Trophoblast cell (in vitro differentiated cells and primary cell): ENCODE measurements around the gene ABCG1.
A peak's percentile ranks its signal among the peaks of the same experiment; 100 is the strongest.

Source experiments
- DNase-seq, 2 donors: peaks; one replicate each; pipeline ENCODE4 v3.0.0-alpha.2; 2016
- H2AFZ ChIP-seq: 2 replicates; pipeline ENCODE4 v1.6.1; 2013; ENCODE audit warnings: low read length, moderate library complexity, mild to moderate bottlenecking; ENCODE audit not compliant: insufficient read depth, poor library complexity
- H2AK5ac ChIP-seq: 2 replicates; pipeline ENCODE4 v1.6.1; 2013; ENCODE audit warnings: mild to moderate bottlenecking, low read length
- H2BK120ac ChIP-seq: 2 replicates; pipeline ENCODE4 v1.6.1; 2013; ENCODE audit warnings: low read length, mild to moderate bottlenecking, moderate library complexity; ENCODE audit not compliant: insufficient read depth, poor library complexity
- H2BK12ac ChIP-seq: 2 replicates; pipeline ENCODE4 v1.6.1; 2013; ENCODE audit warnings: mild to moderate bottlenecking, low read length, moderate library complexity
- H2BK5ac ChIP-seq: 2 replicates; pipeline ENCODE4 v1.6.1; 2013; ENCODE audit warnings: low read length, low read depth, moderate library complexity, mild to moderate bottlenecking; ENCODE audit not compliant: poor library complexity
- H3K14ac ChIP-seq: 2 replicates; pipeline ENCODE4 v1.6.1; 2013; ENCODE audit warnings: mild to moderate bottlenecking, low read length
- H3K18ac ChIP-seq: 2 replicates; pipeline ENCODE4 v1.6.1; 2013; ENCODE audit warnings: mild to moderate bottlenecking, low read length
- H3K23ac ChIP-seq: 2 replicates; pipeline ENCODE4 v1.6.1; 2013; ENCODE audit warnings: low read length
- H3K27ac ChIP-seq: 2 replicates; pipeline ENCODE4 v1.5.1; 2013; ENCODE audit warnings: low read depth, mild to moderate bottlenecking, inconsistent platforms, low read length, moderate library complexity
- H3K27me3 ChIP-seq: 2 replicates; pipeline ENCODE4 v1.6.1; 2013; ENCODE audit warnings: inconsistent platforms, mild to moderate bottlenecking, low read length, moderate library complexity; ENCODE audit not compliant: insufficient read depth
- H3K36me3 ChIP-seq, 2 experiments: 1 replicate in 1 of 2; 2 replicates in 1 of 2; pipeline ENCODE4 v1.6.1; 2013; ENCODE audit warnings: low read length in 2 of 2, mild to moderate bottlenecking in 2 of 2, moderate library complexity in 1 of 2; ENCODE audit not compliant: insufficient read depth in 2 of 2, control insufficient read depth in 1 of 2
- H3K4ac ChIP-seq: 2 replicates; pipeline ENCODE4 v1.6.1; 2013; ENCODE audit warnings: low read depth, mild to moderate bottlenecking, low read length, moderate library complexity
- H3K4me1 ChIP-seq, 2 experiments: 1 replicate in 1 of 2; 2 replicates in 1 of 2; pipeline ENCODE4 v1.6.1; 2013; ENCODE audit warnings: low read length in 2 of 2, mild to moderate bottlenecking in 2 of 2, moderate library complexity in 1 of 2; ENCODE audit not compliant: insufficient read depth in 2 of 2, control insufficient read depth in 1 of 2
- H3K4me2 ChIP-seq: 2 replicates; pipeline ENCODE4 v1.6.1; 2013; ENCODE audit warnings: inconsistent platforms, mild to moderate bottlenecking, low read length, moderate library complexity
- H3K4me3 ChIP-seq: 2 replicates; pipeline ENCODE4 v1.5.1; 2013; ENCODE audit warnings: mild to moderate bottlenecking, low read depth, low read length, inconsistent platforms
- H3K79me1 ChIP-seq: one replicate; pipeline ENCODE4 v1.6.1; 2013; ENCODE audit warnings: low read length
- H3K79me2 ChIP-seq: 2 replicates; pipeline ENCODE4 v1.6.1; 2013; ENCODE audit warnings: low read length, mild to moderate bottlenecking; ENCODE audit not compliant: control insufficient read depth, insufficient read depth, poor library complexity
- H3K9ac ChIP-seq: 2 replicates; pipeline ENCODE4 v1.6.1; 2013; ENCODE audit warnings: mild to moderate bottlenecking, low read length
- H3K9me3 ChIP-seq: 2 replicates; pipeline ENCODE4 v1.6.1; 2013; ENCODE audit warnings: low read depth, mild to moderate bottlenecking, control low read depth, inconsistent platforms, low read length; ENCODE audit not compliant: insufficient read depth
- H4K12ac ChIP-seq: 2 replicates; pipeline ENCODE4 v1.6.1; 2013; ENCODE audit warnings: low read depth, mild to moderate bottlenecking, low read length, moderate library complexity
- H4K8ac ChIP-seq: 2 replicates; pipeline ENCODE4 v1.6.1; 2013; ENCODE audit warnings: low read depth, mild to moderate bottlenecking, low read length, moderate library complexity
- H4K91ac ChIP-seq: one replicate; pipeline ENCODE4 v1.6.1; 2013; ENCODE audit warnings: low read depth, mild to moderate bottlenecking, low read length, moderate library complexity
- WGBS: extraction: QIAGEN DNeasy Blood & Tissue Kit; methylation state at CpG from one replicate; pipeline ENCODE4 v1.1.7; 2013; ENCODE audit warnings: missing lambda C conversion rate; ENCODE audit not compliant: insufficient read length, insufficient coverage; ENCODE audit errors: extremely low coverage; 5-methylcytosine and 5-hydroxymethylcytosine counted together

The ABCG1 gene

GRCh38 chr21:42287193-42288083, 68.5 kb downstream of the ABCG1 start:
- Histone ChIP-seq H3K4me1 (no peaks in the 10 kb centered on the region), H3K79me2 (no peaks in the 10 kb centered on the region), H3K14ac (no peak overlapping the region), H3K23ac (no peak overlapping the region), H2BK12ac (no peak overlapping the region), H3K4ac (no peak overlapping the region), H2BK120ac (no peak overlapping the region), H3K36me3 (no peaks in the 10 kb centered on the region), H4K91ac (no peak overlapping the region), H4K12ac (no peak overlapping the region), H3K27ac (no peak overlapping the region), H3K4me3 (no peak overlapping the region), H3K27me3 (no peaks in the 10 kb centered on the region), H2BK5ac (no peak overlapping the region), H3K9ac (no peak overlapping the region), H2AK5ac (no peak overlapping the region), H2AFZ (no peak overlapping the region), H4K8ac (no peak overlapping the region), H3K9me3 (peaks cover 2% of the 10 kb centered on the region), H3K79me1 (no peaks in the 10 kb centered on the region), H3K4me2 (no peak overlapping the region), H3K18ac (no peak overlapping the region)
- no peak for DNase-seq
- no CpG with 5 or more reads among the region's 36 CpGs for WGBS

DNA sequence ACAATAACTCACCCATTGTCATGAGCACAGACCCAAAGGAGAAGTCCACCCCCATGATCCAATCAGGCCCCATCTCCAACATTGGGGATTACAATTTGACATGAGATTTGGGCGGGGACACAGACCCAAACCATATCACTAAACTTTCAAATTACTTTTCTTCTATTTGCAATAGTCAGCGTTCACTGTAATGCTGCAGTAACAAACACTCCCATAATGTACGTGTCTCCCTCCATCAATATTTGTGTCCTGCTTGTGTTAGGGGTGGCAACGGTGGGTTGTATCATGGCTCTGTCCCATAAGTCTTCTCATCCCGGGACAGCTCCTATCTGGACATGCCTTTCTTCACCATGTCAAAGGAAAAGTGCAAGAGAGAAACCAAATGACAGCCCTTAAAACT, 70.0 kb downstream of the ABCG1 start:
- H3K27ac ChIP-seq = no peak overlapping the region
- H3K4me1 ChIP-seq = no peaks in the 10 kb centered on the region
- no peaks in the 10 kb centered on the region for H3K27me3 ChIP-seq
- H2AFZ ChIP-seq = no peak overlapping the region
- H4K12ac ChIP-seq = no peak overlapping the region
- no peak for DNase-seq
- H2BK12ac ChIP-seq = no peak overlapping the region
- no peak overlapping the region for H3K4me2 ChIP-seq
- no peaks in the 10 kb centered on the region for H3K36me3 ChIP-seq
- no peak overlapping the region for H3K9ac ChIP-seq
- no peak overlapping the region for H3K4ac ChIP-seq
- no peak overlapping the region for H3K18ac ChIP-seq
- H3K79me2 ChIP-seq = no peaks in the 10 kb centered on the region
- H3K23ac ChIP-seq = no peak overlapping the region
- peaks cover 13% of the 10 kb centered on the region for H3K9me3 ChIP-seq
- WGBS = no CpG with 5 or more reads among the region's 5 CpGs
- H2BK120ac ChIP-seq = no peak overlapping the region
- H3K79me1 ChIP-seq = no peaks in the 10 kb centered on the region
- H2BK5ac ChIP-seq = no peak overlapping the region
- no peak overlapping the region for H3K14ac ChIP-seq
- H3K4me3 ChIP-seq = no peak overlapping the region
- H2AK5ac ChIP-seq = no peak overlapping the region
- H4K8ac ChIP-seq = no peak overlapping the region
- no peak overlapping the region for H4K91ac ChIP-seq

- Histone ChIP-seq H3K4me1 (no peaks in the 10 kb centered on the region), H4K91ac (no peak overlapping the region)
Observed at GRCh38 chr21:42289926-42290325, 71.0 kb downstream of the ABCG1 start.

DNA sequence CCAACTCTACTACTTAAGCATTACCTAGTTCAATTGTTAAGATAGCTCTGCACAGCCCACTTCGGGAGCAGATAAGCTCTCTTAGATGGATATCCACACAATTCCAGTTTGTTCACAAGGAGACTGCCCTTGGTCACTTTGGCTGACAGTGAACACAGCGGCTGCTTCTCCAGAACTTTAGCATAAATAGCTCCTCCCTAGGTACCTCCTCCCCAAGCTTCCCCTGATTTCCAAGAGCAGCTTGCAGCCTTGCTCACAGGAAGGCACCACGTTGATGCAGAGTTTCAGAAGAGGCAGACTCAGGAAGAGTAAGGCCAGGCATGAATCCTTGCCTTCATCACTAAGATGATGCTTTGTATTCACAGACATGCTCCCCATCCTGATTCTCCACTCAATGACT, 71.6 kb downstream of the ABCG1 start:
- H3K79me1 ChIP-seq = no peaks in the 10 kb centered on the region
- H4K12ac ChIP-seq = no peak overlapping the region
- no peak overlapping the region for H3K23ac ChIP-seq
- H2BK120ac ChIP-seq = no peak overlapping the region
- no peak overlapping the region for H4K91ac ChIP-seq
- H2AFZ ChIP-seq = no peak overlapping the region
- no CpG with 5 or more reads among the region's 3 CpGs for WGBS
- H3K27me3 ChIP-seq = no peaks in the 10 kb centered on the region
- no peak overlapping the region for H3K18ac ChIP-seq
- no peaks in the 10 kb centered on the region for H3K36me3 ChIP-seq
- H4K8ac ChIP-seq = no peak overlapping the region
- H3K14ac ChIP-seq = no peak overlapping the region
- H3K4me3 ChIP-seq = no peak overlapping the region
- no peak overlapping the region for H3K4me2 ChIP-seq
- no peak overlapping the region for H2BK12ac ChIP-seq
- H3K79me2 ChIP-seq = no peaks in the 10 kb centered on the region
- no peak overlapping the region for H3K4ac ChIP-seq
- H2AK5ac ChIP-seq = no peak overlapping the region
- no peak overlapping the region for H2BK5ac ChIP-seq
- H3K9ac ChIP-seq = no peak overlapping the region
- DNase-seq = no peak
- H3K4me1 ChIP-seq = no peaks in the 10 kb centered on the region
- no peak overlapping the region for H3K27ac ChIP-seq
- peaks cover 15% of the 10 kb centered on the region for H3K9me3 ChIP-seq

More at GRCh38 chr21:42289926-42290325, 71.0 kb downstream of the ABCG1 start:
- no peaks in the 10 kb centered on the region for H3K79me1 ChIP-seq
- H3K27ac ChIP-seq = no peak overlapping the region
- no peak overlapping the region for H4K12ac ChIP-seq
- no peak overlapping the region for H2BK5ac ChIP-seq
- no peak overlapping the region for H3K14ac ChIP-seq
- no peak overlapping the region for H3K18ac ChIP-seq
- no peak overlapping the region for H3K4me2 ChIP-seq
- H4K8ac ChIP-seq = no peak overlapping the region
- H2AK5ac ChIP-seq = no peak overlapping the region
- H2AFZ ChIP-seq = no peak overlapping the region
- DNase-seq = peak in 1 of 2 donors; percentile 23
- no peak overlapping the region for H2BK120ac ChIP-seq
- H3K4ac ChIP-seq = no peak overlapping the region
- peaks cover 15% of the 10 kb centered on the region for H3K9me3 ChIP-seq
- no peak overlapping the region for H3K4me3 ChIP-seq
- no peak overlapping the region for H3K23ac ChIP-seq
- H3K36me3 ChIP-seq = no peaks in the 10 kb centered on the region
- no CpG with 5 or more reads among the region's 18 CpGs for WGBS
- H3K79me2 ChIP-seq = no peaks in the 10 kb centered on the region
- no peak overlapping the region for H3K9ac ChIP-seq
- no peak overlapping the region for H2BK12ac ChIP-seq
- H3K27me3 ChIP-seq = no peaks in the 10 kb centered on the region
